ENCODE results near the gene PARD3. TPM values are rescaled to one million over a fixed set of nuclear protein-coding genes. Genes with fewer than 3 reads are reported as not detected.

PARD3 gene
- total RNA-seq, 2 donors from 2014 or later = 32.0 to 61.9 TPM

DNA sequence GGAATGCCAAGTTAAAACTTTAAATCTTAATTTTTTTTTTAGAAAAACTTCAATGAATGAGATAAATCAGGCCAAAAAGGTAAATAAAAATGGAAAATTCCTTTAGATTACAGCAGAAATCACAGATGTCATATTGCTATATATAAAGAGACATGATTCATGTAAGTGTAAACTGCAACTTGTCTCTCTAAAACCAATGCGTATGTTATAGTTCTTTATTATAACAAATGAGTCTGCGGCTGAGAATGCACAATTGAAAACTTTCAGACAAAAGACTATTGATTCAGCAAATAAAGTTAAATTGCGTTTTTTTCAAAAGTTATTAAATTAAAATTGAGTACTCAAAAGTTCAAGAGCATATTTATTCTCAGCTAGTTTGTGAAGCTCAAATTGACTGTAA is 425.3 kb downstream of the PARD3 start:
- H3K4me1 ChIP-seq (replicated peaks) = no peaks in the 10 kb centered on the region
- H3K9me3 ChIP-seq = no peaks in the 10 kb centered on the region
- H3K4me3 ChIP-seq = no peak overlapping the region
- H3K27me3 ChIP-seq (replicated peaks; ENCODE audit: insufficient read depth) = no peaks in the 10 kb centered on the region
- TF ChIP-seq POLR2A (IDR thresholded peaks at IDR 0.05) (no peak), POLR2AphosphoS5 (IDR thresholded peaks at IDR 0.05) (no peak)
- TF ChIP-seq, protein P1, sequence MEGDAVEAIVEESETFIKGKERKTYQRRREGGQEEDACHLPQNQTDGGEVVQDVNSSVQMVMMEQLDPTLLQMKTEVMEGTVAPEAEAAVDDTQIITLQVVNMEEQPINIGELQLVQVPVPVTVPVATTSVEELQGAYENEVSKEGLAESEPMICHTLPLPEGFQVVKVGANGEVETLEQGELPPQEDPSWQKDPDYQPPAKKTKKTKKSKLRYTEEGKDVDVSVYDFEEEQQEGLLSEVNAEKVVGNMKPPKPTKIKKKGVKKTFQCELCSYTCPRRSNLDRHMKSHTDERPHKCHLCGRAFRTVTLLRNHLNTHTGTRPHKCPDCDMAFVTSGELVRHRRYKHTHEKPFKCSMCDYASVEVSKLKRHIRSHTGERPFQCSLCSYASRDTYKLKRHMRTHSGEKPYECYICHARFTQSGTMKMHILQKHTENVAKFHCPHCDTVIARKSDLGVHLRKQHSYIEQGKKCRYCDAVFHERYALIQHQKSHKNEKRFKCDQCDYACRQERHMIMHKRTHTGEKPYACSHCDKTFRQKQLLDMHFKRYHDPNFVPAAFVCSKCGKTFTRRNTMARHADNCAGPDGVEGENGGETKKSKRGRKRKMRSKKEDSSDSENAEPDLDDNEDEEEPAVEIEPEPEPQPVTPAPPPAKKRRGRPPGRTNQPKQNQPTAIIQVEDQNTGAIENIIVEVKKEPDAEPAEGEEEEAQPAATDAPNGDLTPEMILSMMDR (IDR thresholded peaks at IDR 0.05) = no peak
- WGBS = 96% methylated on average over 3 of the region's 3 CpGs
- no peak for DNase-seq (ENCODE audit: low spot score)
- H3K36me3 ChIP-seq = no peaks in the 10 kb centered on the region
- H3K27ac ChIP-seq = no peak overlapping the region
- intact Hi-C loops (cut with DNase I) = no loop called here

- Histone ChIP-seq H3K27me3 (replicated peaks; ENCODE audit: insufficient read depth) (no peaks in the 10 kb centered on the region), H3K9me3 (no peaks in the 10 kb centered on the region), H3K36me3 (no peaks in the 10 kb centered on the region), H3K4me3 (no peak overlapping the region), H3K4me1 (replicated peaks) (no peaks in the 10 kb centered on the region), H3K27ac (no peak overlapping the region)
- TF ChIP-seq POLR2AphosphoS5 (IDR thresholded peaks at IDR 0.05) = no peak
- TF ChIP-seq, protein P1 (IDR thresholded peaks at IDR 0.05) = no peak
- no peak for TF ChIP-seq POLR2A (IDR thresholded peaks at IDR 0.05)
- no peak for DNase-seq (ENCODE audit: low spot score)
- WGBS = 92% methylated on average over 3 of the region's 3 CpGs
- intact Hi-C loops (cut with DNase I) = no loop called here
These were observed 428.2 kb downstream of the PARD3 start for GRCh38 chr10:34386921-34387320.

- 72% methylated on average over 4 of the region's 4 CpGs for WGBS
- H3K9me3 ChIP-seq = no peaks in the 10 kb centered on the region
- TF ChIP-seq POLR2AphosphoS5 (IDR thresholded peaks at IDR 0.05) = no peak
- no peak for TF ChIP-seq POLR2A (IDR thresholded peaks at IDR 0.05)
- TF ChIP-seq, protein P1 (IDR thresholded peaks at IDR 0.05) = no peak
- no peak for DNase-seq (ENCODE audit: low spot score)
- intact Hi-C loops (cut with DNase I) = no loop called here
- H3K36me3 ChIP-seq = no peaks in the 10 kb centered on the region
- H3K27me3 ChIP-seq (replicated peaks; ENCODE audit: insufficient read depth) = no peaks in the 10 kb centered on the region
- no peak overlapping the region for H3K27ac ChIP-seq
- no peaks in the 10 kb centered on the region for H3K4me1 ChIP-seq (replicated peaks)
- no peak overlapping the region for H3K4me3 ChIP-seq
These were observed 430.7 kb downstream of the PARD3 start for GRCh38 chr10:34384372-34384771.

GRCh38 chr10:34382626-34383025 is 432.5 kb downstream of the PARD3 start:
- DNase-seq (ENCODE audit: low spot score) = no peak
- WGBS = 96% methylated on average over 10 of the region's 10 CpGs
- intact Hi-C loops (cut with DNase I) = no loop called here
- Histone ChIP-seq H3K4me3 (no peak overlapping the region), H3K36me3 (no peaks in the 10 kb centered on the region), H3K4me1 (replicated peaks) (no peaks in the 10 kb centered on the region), H3K9me3 (no peaks in the 10 kb centered on the region), H3K27ac (no peak overlapping the region), H3K27me3 (replicated peaks; ENCODE audit: insufficient read depth) (no peaks in the 10 kb centered on the region)
- TF ChIP-seq, protein P1 (IDR thresholded peaks at IDR 0.05) = no peak
- TF ChIP-seq POLR2A (IDR thresholded peaks at IDR 0.05) (no peak), POLR2AphosphoS5 (IDR thresholded peaks at IDR 0.05) (no peak)

DNA sequence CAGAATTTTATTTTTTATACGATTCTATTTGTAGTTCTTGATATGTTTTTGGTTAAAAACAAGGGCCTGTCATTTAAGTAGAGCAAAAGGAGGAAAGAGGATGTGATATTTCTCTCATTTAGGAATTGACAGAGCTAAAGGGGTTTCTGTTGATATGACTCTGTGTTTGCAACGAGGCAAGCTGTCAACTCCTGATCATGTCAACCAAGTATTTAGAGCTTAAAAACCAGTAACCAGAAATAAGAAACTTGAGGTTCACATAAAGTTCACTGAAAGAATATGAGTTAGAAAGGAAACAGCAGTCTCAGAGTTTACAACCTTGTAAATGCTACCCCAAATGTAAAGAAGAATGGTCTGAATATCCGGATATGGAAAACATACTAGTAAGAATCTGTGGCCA is 434.2 kb downstream of the PARD3 start:
- no peaks in the 10 kb centered on the region for H3K4me1 ChIP-seq (replicated peaks)

More for the DNA sequence above, 434.2 kb downstream of the PARD3 start:
- 62% methylated on average over 3 of the region's 3 CpGs for WGBS
- Histone ChIP-seq H3K27me3 (replicated peaks; ENCODE audit: insufficient read depth) (no peaks in the 10 kb centered on the region), H3K36me3 (no peaks in the 10 kb centered on the region), H3K4me3 (no peak overlapping the region), H3K9me3 (no peaks in the 10 kb centered on the region), H3K27ac (no peak overlapping the region)
- TF ChIP-seq, protein P1 (IDR thresholded peaks at IDR 0.05) = no peak
- TF ChIP-seq POLR2A (IDR thresholded peaks at IDR 0.05) (no peak), POLR2AphosphoS5 (IDR thresholded peaks at IDR 0.05) (no peak)
- no peak for DNase-seq (ENCODE audit: low spot score)
- intact Hi-C loops (cut with DNase I) = no loop called here
